Ishikawa (cell line): ENCODE data around the gene CYTH4.

Experiments
- CEBPB ChIP-seq: IDR thresholded peaks from 2 replicates; pipeline ENCODE4 v1.6.1; 2012
- CREB1 ChIP-seq: IDR thresholded peaks from 2 replicates; pipeline ENCODE4 v1.6.1; 2012; ENCODE audit warnings: low read depth
- EGR1 ChIP-seq: IDR thresholded peaks from 2 replicates; pipeline ENCODE4 v1.6.1; 2012
- EP300 ChIP-seq: IDR thresholded peaks from 2 replicates; pipeline ENCODE4 v1.6.1; 2012; ENCODE audit warnings: borderline replicate concordance
- FOXM1 ChIP-seq: IDR thresholded peaks from 2 replicates; pipeline ENCODE4 v1.6.1; 2012; ENCODE audit warnings: low read depth, borderline replicate concordance
- NFIC ChIP-seq: IDR thresholded peaks from 2 replicates; pipeline ENCODE4 v1.6.1; 2012
- RAD21 ChIP-seq: IDR thresholded peaks from 2 replicates; pipeline ENCODE4 v1.6.1; 2012; ENCODE audit warnings: low read depth
- REST ChIP-seq: IDR thresholded peaks from 2 replicates; pipeline ENCODE4 v1.6.1; 2012; ENCODE audit warnings: low read depth, mild to moderate bottlenecking
- TAF1 ChIP-seq: IDR thresholded peaks from 2 replicates; pipeline ENCODE4 v1.6.1; 2012; ENCODE audit warnings: low read depth, mild to moderate bottlenecking
- TCF12 ChIP-seq: IDR thresholded peaks from 2 replicates; pipeline ENCODE4 v1.6.1; 2012; ENCODE audit warnings: low read depth
- TEAD4 ChIP-seq: IDR thresholded peaks from 2 replicates; pipeline ENCODE4 v1.6.1; 2012
- USF1 ChIP-seq: IDR thresholded peaks from 2 replicates; pipeline ENCODE4 v1.6.1; 2012
- YY1 ChIP-seq: IDR thresholded peaks from 2 replicates; pipeline ENCODE4 v1.6.1; 2012; ENCODE audit warnings: low read depth
- ZBTB7A ChIP-seq: IDR thresholded peaks from 2 replicates; pipeline ENCODE4 v1.6.1; 2012; ENCODE audit warnings: low read depth
- TF ChIP-seq, protein P1 (sequence below): IDR thresholded peaks from 2 replicates; pipeline ENCODE4 v1.6.1; 2012

CYTH4 gene

DNA sequence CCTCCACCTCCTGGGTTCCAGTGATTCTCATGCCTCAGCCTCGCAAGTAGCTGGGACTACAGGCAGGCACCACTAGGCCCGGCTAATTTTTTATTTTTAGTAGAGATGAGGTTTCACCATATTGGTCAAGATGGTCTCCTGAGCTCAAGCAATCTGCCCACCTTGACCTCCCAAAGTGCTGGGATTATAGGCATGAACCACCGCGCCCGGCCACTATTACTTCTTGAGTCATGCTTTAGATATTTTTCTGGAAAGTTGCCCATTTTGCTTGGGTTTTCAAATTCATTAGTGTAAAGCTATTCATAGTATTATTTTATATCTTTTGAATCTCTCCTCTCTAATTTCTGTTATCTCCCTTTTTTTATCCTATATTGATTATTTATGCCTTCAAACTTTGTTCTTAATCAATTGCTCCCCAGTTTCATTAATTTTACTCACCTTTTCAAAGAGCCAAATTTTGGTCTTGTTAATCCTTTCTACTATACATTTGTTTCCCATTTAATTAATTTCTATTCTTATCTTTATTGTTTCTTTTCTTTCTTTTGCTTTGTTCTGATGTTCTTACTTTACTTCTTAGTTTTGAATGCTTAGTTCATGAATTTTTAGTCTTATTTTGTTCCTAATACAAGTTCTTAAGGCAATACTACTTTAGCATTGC is 28.0 kb upstream of the CYTH4 start:
- TF ChIP-seq TCF12 (no peak), EGR1 (no peak), YY1 (no peak), RAD21 (no peak), CEBPB (no peak), EP300 (no peak), FOXM1 (no peak), USF1 (no peak), ZBTB7A (no peak), NFIC (no peak), TAF1 (no peak), CREB1 (no peak), REST (no peak), TEAD4 (no peak)
- TF ChIP-seq, protein P1, sequence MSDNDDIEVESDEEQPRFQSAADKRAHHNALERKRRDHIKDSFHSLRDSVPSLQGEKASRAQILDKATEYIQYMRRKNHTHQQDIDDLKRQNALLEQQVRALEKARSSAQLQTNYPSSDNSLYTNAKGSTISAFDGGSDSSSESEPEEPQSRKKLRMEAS: no peak

- no peak for TF ChIP-seq CREB1
Observed at GRCh38 chr22:37254867-37255233, 27.5 kb upstream of the CYTH4 start.

- TF ChIP-seq CEBPB: no peak
- TF ChIP-seq ZBTB7A: no peak
- TF ChIP-seq USF1: no peak
- no peak for TF ChIP-seq FOXM1
- TF ChIP-seq RAD21: no peak
- no peak for TF ChIP-seq EP300
- TF ChIP-seq, protein P1: no peak
- TF ChIP-seq NFIC: no peak
- no peak for TF ChIP-seq YY1
- TF ChIP-seq TAF1: no peak
- no peak for TF ChIP-seq REST
- no peak for TF ChIP-seq TCF12
- TF ChIP-seq EGR1: no peak
- no peak for TF ChIP-seq CREB1
- no peak for TF ChIP-seq TEAD4
Observed at GRCh38 chr22:37255558-37256006, 26.7 kb upstream of the CYTH4 start.

DNA sequence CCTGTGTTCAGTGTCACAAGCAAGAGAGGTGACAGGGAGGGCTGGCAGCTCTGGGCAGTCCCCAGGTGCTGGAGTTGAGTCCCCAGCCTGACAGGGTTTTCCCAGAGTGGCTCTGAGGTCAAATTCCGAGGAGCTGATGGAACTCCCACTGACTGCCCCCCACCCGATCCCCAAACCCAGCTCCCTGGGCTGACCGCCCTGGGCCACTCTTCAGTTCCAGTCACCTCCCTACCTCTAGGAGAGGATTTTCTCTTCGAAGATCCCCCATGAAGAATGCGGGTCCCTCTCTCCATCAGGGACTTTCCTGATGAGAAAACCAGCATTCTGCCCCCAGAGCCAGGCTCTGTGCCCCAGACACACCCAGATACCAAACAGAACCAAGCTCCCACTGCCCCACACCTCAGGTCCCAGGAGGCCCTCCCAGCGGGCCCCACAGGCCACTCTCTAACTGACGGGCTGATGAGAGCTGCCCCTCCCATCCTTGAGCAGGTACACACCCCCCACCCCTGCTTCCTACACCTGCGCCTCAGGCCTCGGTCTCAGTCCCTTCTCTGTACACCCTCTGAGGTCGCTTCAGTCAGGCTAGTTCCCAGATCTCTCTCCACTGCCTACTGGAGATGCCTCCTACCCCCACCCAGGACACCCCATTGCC is 26.1 kb upstream of the CYTH4 start:
- TF ChIP-seq RAD21 (no peak), CREB1 (no peak), YY1 (no peak), NFIC (no peak), FOXM1 (no peak), EGR1 (no peak), ZBTB7A (no peak)
- TF ChIP-seq, protein P1: no peak

- TF ChIP-seq TEAD4: no peak
- no peak for TF ChIP-seq EP300
- no peak for TF ChIP-seq TAF1
- no peak for TF ChIP-seq NFIC
- TF ChIP-seq REST: no peak
Observed at GRCh38 chr22:37258005-37258752, 24.1 kb upstream of the CYTH4 start.
